DMS79 treated with DMSO at 0.1 percent for 48 hours (cell line): ENCODE measurements around the gene CLSTN1.

Experiments
- DNase-seq: peaks from one replicate; lab custom pipeline; 2025; lab: John Stamatoyannopoulos, UW

The CLSTN1 gene

GRCh38 chr1:9680091-9680490 is 143.7 kb downstream of the CLSTN1 start:
- no peak for DNase-seq
